Ureter (tissue), 1 donor: ENCODE data around the gene RARB. TPM values are rescaled to one million over a fixed set of nuclear protein-coding genes. Genes with fewer than 3 reads are reported as not detected.

Experiments used
- DNase-seq: peaks from one replicate; pipeline ENCODE4 v3.0.0-alpha.2; 2020; ENCODE audit warnings: low spot score
- total RNA-seq: library from RNA; stranded (reverse); gene quantifications from one replicate; pipeline ENCODE4 v1.2.4, GENCODE V29; 2023
- donor health status: DM: yes; HTN: yes; CAD: no.

The RARB gene
- total RNA-seq, 1 donor from 2014 or later, result 14.0 TPM

GRCh38 chr3:25448750-25449692 lies 21.0 kb downstream of the RARB start:
- DNase-seq, result peak; percentile 79

DNA sequence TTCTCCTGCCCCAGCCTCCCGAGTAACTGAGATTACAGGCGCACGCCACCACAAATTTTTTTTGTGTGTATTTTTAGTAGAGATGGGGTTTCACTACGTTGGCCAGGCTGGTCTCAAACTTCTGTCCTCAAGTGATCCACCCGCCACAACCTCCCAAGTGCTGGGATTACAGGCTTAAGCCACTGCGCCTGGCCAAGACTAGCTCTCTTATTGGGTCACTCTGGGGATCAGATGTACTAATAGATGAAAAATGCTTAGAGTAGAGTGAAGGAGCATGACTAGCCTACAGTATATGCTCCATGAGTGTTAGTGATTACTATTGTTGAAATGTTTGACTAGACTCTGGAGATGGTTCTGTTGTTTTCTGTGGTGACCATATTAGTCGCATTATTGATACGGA lies 21.8 kb downstream of the RARB start:
- no peak for DNase-seq

- DNase-seq, result no peak
Measured at GRCh38 chr3:25452192-25452591, 24.1 kb downstream of the RARB start.

GRCh38 chr3:25452740-25453139 lies 24.7 kb downstream of the RARB start:
- no peak for DNase-seq

GRCh38 chr3:25453619-25454004 lies 25.5 kb downstream of the RARB start:
- no peak for DNase-seq

- no peak for DNase-seq
Measured at GRCh38 chr3:25454005-25454927, 26.2 kb downstream of the RARB start.

- no peak for DNase-seq
Measured at GRCh38 chr3:25455441-25456132, 27.5 kb downstream of the RARB start.

DNA sequence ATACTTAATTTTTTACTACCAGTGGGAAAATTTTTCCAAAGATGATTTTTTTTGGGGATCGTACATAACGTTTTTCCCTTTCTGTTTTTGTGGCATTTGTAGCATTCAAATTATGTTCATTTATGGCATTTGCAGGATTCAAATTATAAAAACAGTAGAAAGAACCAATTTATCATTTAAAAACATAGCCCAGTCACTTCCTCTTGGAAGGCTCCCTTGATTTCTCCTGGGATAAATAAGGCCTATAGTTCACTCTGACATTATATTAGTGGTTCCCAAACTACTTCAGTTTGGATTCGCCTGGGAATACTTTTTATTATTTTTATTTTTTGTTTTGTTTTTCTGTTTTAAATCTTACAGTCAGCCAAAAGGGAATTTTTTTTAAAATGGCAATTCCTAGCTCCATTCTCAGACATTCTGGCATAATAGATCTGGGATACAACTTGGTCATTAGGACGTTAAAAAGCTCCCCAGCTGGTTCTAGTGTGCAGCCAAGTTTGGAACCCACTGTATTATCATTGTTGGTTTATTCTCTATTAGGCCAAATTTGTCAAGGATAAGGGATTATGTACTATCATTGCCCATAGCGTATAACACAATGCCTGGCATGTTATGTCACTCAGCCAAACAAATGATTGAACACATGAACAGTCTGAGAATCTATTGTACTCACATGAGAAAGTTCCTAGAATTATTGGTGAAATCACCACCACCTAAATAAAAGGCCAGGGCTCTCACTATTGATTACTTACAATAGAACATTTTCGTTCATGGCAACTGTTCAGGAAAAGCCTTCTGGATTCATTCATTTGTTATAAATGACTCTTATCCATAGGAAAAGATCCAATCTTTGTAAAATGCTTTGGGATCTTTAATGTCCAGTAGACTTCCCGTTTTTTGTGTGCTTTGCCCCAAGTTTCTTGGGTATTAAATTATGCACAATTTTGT lies 28.9 kb downstream of the RARB start:
- DNase-seq, result no peak

- no peak for DNase-seq
Measured at GRCh38 chr3:25457671-25458419, 29.8 kb downstream of the RARB start.

DNA sequence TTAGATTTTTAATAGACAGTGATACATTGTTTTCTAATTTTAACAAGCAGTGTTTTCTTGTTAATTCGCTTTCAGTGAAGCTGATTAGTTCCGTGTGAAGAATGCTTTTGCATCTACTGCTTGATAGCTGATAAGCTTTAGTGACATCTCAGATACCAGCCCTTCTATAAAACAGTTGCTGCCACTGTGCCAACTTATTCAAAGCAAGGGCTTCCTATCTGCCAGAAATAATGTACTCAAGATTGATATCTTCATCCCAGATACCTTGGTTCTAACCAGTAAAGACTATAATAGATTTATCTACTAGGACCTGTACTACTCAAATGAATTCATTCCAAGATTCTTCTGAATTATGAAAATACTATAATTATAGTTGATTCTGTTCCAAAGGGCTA lies 30.4 kb downstream of the RARB start:
- DNase-seq, result no peak

GRCh38 chr3:25460751-25461150 lies 32.7 kb downstream of the RARB start:
- DNase-seq, result no peak

DNA sequence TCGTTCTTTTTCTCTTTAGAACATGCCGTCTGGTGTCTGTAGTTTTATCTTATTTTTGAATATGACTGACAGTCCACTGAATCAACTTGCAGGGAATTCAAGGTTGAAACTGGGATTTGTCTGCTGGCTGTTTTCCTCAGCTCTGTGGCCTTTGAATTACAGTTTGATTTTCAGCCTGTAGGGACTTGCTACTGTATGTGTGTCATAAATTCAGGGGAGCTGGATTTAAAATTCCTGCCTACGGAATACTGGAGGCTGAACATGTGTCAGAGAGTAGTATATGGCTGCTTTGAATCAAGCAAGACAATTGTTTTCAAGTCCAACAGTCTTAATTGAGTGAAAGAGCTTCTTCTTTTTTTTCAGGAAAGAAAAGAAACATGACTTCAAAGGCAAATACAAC lies 33.9 kb downstream of the RARB start:
- DNase-seq, result no peak

GRCh38 chr3:25462495-25462894 lies 34.4 kb downstream of the RARB start:
- no peak for DNase-seq

- DNase-seq, result no peak
Measured at GRCh38 chr3:25463836-25464418, 35.9 kb downstream of the RARB start.

- DNase-seq, result no peak
Measured at GRCh38 chr3:25465266-25465860, 37.3 kb downstream of the RARB start.

- peak; percentile 65 for DNase-seq
Measured at GRCh38 chr3:25468866-25469319, 40.8 kb downstream of the RARB start.

DNA sequence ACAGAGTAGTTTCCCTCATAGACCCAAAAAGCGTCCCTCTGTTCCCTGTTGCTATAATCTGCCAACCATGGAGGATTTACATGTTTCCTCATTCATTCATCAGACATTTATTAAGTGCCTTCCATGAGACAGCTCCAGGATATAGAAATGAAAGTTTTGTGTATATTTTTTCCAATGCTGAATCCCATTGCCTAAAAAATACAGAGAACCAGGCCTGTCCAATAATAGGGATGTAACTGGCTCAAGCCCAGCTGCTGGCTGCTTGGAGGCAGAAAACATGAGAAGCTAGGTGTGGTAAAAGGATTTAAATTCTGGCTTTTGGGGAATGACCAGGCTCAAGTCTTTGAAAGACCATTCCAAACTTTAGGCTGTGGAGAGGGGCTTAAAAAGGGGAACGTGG lies 41.5 kb downstream of the RARB start:
- no peak for DNase-seq

DNA sequence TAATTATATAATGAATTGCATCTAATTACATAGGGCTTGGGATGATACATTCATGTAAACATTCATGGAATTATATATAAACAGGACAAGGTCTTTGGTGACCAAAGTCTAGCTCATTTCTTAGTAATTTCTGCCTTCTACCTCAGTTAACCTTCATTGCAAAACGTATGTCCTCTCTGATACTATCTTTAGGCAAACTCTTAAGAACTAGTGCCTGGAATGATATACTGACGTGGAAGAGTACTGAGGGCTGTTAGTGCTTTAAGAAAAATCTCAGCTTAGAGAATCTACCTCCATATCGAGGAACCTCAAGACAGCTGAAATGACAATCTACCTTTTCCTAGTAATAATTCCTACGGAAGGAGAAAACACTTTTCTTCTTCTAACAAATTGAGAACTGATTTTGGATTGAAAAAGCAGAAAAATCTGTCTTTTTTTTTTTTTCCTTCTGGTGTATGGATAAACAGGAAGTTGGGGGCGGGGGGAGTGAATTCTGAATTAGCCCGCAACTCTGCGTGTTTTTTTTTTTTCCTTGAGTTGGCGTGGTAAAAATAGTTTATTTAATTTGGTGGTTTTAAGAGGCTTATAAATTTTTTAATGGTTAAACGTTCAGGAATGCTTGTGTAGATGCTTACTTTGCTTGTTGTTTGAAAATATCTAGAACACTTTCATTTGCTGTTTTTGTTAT lies 43.2 kb downstream of the RARB start:
- no peak for DNase-seq

GRCh38 chr3:25472153-25472552 lies 44.1 kb downstream of the RARB start:
- DNase-seq, result no peak
